OCI-LY7 (cell line): Measurements from ENCODE around the gene GDPD4.

Experiments
- EZH2phosphoT487 ChIP-seq: fragments of 200-600 bp; sonication (generic); IDR thresholded peaks from 2 replicates; pipeline ENCODE4 v1.6.1; 2018; ENCODE audit warnings: low read depth, borderline replicate concordance, mild to moderate bottlenecking, mixed run types, antibody characterized with exemption, low read length, moderate library complexity, mixed read lengths
- TF ChIP-seq, protein P1 (sequence below): fragments of 200-600 bp; sonication (generic); conservative IDR thresholded peaks from 2 replicates; pipeline ENCODE4 v1.5.1; 2014; ENCODE audit warnings: mild to moderate bottlenecking, antibody characterized with exemption, low read length, moderate library complexity, mixed read lengths

DNA sequence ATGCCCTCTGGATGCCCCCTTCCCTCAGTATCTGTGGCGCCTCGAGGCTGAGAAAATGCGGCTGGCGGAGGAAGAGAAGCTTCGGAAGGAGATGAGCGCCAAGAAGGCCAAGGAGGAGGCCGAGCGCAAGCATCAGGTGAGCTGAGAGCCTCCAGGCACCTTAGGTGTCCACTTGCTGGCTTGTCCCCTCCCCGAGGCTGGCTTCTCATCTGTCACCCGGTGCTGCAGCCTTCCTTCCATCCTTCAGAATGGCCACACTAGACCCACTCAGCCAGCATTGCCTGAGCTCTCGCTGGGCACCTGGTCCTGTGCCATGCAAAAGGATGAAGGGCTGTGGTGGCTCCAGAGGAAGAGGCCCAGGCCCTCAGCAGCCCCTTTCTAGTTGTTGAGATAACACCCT is 121.1 kb downstream of the GDPD4 start:
- TF ChIP-seq, protein P1, sequence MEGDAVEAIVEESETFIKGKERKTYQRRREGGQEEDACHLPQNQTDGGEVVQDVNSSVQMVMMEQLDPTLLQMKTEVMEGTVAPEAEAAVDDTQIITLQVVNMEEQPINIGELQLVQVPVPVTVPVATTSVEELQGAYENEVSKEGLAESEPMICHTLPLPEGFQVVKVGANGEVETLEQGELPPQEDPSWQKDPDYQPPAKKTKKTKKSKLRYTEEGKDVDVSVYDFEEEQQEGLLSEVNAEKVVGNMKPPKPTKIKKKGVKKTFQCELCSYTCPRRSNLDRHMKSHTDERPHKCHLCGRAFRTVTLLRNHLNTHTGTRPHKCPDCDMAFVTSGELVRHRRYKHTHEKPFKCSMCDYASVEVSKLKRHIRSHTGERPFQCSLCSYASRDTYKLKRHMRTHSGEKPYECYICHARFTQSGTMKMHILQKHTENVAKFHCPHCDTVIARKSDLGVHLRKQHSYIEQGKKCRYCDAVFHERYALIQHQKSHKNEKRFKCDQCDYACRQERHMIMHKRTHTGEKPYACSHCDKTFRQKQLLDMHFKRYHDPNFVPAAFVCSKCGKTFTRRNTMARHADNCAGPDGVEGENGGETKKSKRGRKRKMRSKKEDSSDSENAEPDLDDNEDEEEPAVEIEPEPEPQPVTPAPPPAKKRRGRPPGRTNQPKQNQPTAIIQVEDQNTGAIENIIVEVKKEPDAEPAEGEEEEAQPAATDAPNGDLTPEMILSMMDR: no peak
- TF ChIP-seq EZH2phosphoT487: no peak
